Endodermal cell (in vitro differentiated cells): ENCODE results near the gene HAVCR2. TPM values are rescaled to one million over a fixed set of nuclear protein-coding genes. Genes with fewer than 3 reads are reported as not detected.

Source experiments
- DNase-seq: peaks from one replicate; pipeline ENCODE4 v3.0.0-alpha.2; 2017
- H3K27ac ChIP-seq: 2 replicates; pipeline ENCODE4 v1.5.1; 2013; ENCODE audit warnings: mild to moderate bottlenecking, low read depth, low read length, moderate library complexity
- H3K27me3 ChIP-seq: 2 replicates; pipeline ENCODE4 v1.6.1; 2013; ENCODE audit warnings: mild to moderate bottlenecking, low read length, moderate library complexity; ENCODE audit not compliant: insufficient read depth, control insufficient read depth, poor library complexity, severe bottlenecking
- H3K36me3 ChIP-seq: 2 replicates; pipeline ENCODE4 v1.7.0; 2013; ENCODE audit warnings: mild to moderate bottlenecking, low read length, moderate library complexity; ENCODE audit not compliant: control insufficient read depth, insufficient read depth
- H3K4me1 ChIP-seq: one replicate; pipeline ENCODE4 v1.7.0; 2013; ENCODE audit warnings: low read length; ENCODE audit not compliant: control insufficient read depth, insufficient read depth
- H3K4me3 ChIP-seq: 2 replicates; pipeline ENCODE4 v1.5.1; 2013; ENCODE audit warnings: mild to moderate bottlenecking, low read length, moderate library complexity
- H3K9ac ChIP-seq: 2 replicates; pipeline ENCODE4 v1.6.1; 2013; ENCODE audit warnings: mild to moderate bottlenecking, low read length, moderate library complexity; ENCODE audit not compliant: poor library complexity, severe bottlenecking; ENCODE audit errors: extremely low read depth
- H3K9me3 ChIP-seq: 2 replicates; pipeline ENCODE4 v1.6.1; 2013; ENCODE audit warnings: mild to moderate bottlenecking, low read length, moderate library complexity; ENCODE audit not compliant: control insufficient read depth
- H3K27ac Mint-ChIP-seq: 2 replicates; pipeline ENCODE4 v1.8.0; 2020; ENCODE audit warnings: mixed read lengths
- H3K27me3 Mint-ChIP-seq: 2 replicates; pipeline ENCODE4 v1.8.0; 2021; ENCODE audit warnings: mild to moderate bottlenecking, mixed read lengths; ENCODE audit not compliant: insufficient read depth
- H3K36me3 Mint-ChIP-seq: 2 replicates; pipeline ENCODE4 v1.8.0; 2020; ENCODE audit warnings: low read depth, mixed read lengths
- H3K4me1 Mint-ChIP-seq: 2 replicates; pipeline ENCODE4 v1.8.0; 2020; ENCODE audit warnings: mixed read lengths
- H3K4me3 Mint-ChIP-seq: 2 replicates; pipeline ENCODE4 v1.8.0; 2020; ENCODE audit warnings: mild to moderate bottlenecking, moderate library complexity, mixed read lengths
- H3K9me3 Mint-ChIP-seq: 2 replicates; pipeline ENCODE4 v1.8.0; 2020; ENCODE audit warnings: mild to moderate bottlenecking, mixed read lengths
- CTCF ChIP-seq: fragments of 200-600 bp; sonication (generic); conservative IDR thresholded peaks from 2 replicates; pipeline ENCODE4 v1.5.0; 2021; ENCODE audit warnings: antibody characterized with exemption, mild to moderate bottlenecking
- WGBS, 2 experiments: methylation state at CpG; one replicate each; pipeline versions ENCODE4 v1.1.5 to v1.1.7; 2013; ENCODE audit warnings: missing lambda C conversion rate in 2 of 2, mixed read lengths in 1 of 2; ENCODE audit not compliant: insufficient coverage in 1 of 2, insufficient read length in 1 of 2; 5-methylcytosine and 5-hydroxymethylcytosine counted together
- total RNA-seq, 2 donors: library from RNA; stranded (reverse); fragmentation: NEBNext Ultra II Directional in 1 of 2; extraction: Animal tissue kit (Norgen Biotek cat#: 25700) in 1 of 2; gene quantifications; 2 replicates in 1 of 2; 3 replicates in 1 of 2; pipeline ENCODE4 v1.2.1, GENCODE V29; 2021

HAVCR2 gene
- total RNA-seq, 2 donors from 2014 or later, result 0.33 to 0.35 TPM

GRCh38 chr5:157150995-157151394 lies 42.2 kb upstream of the HAVCR2 start:
- H3K4me1 Mint-ChIP-seq, result peaks cover 7% of the 10 kb centered on the region

GRCh38 chr5:157148734-157149615 lies 40.1 kb upstream of the HAVCR2 start:
- Mint-ChIP-seq H3K36me3 (no peaks in the 10 kb centered on the region), H3K27me3 (peaks cover 2% of the 10 kb centered on the region)

More at GRCh38 chr5:157150995-157151394, 42.2 kb upstream of the HAVCR2 start:
- Histone ChIP-seq H3K9ac (no peak overlapping the region), H3K4me1 (no peaks in the 10 kb centered on the region), H3K9me3 (no peaks in the 10 kb centered on the region), H3K4me3 (no peak overlapping the region), H3K27ac (no peak overlapping the region), H3K27me3 (no peaks in the 10 kb centered on the region), H3K36me3 (no peaks in the 10 kb centered on the region)
- Mint-ChIP-seq H3K9me3 (no peaks in the 10 kb centered on the region), H3K27me3 (no peaks in the 10 kb centered on the region), H3K36me3 (no peaks in the 10 kb centered on the region), H3K4me3 (no peak overlapping the region), H3K27ac (no peak overlapping the region)
- DNase-seq, result no peak
- no peak for TF ChIP-seq CTCF
- 75 to 92% methylated on average over 1 to 3 of the region's 3 CpGs for WGBS, 2 experiments

More at GRCh38 chr5:157148734-157149615, 40.1 kb upstream of the HAVCR2 start:
- Histone ChIP-seq H3K27me3 (no peaks in the 10 kb centered on the region), H3K4me3 (no peak overlapping the region), H3K9ac (no peak overlapping the region), H3K9me3 (no peaks in the 10 kb centered on the region), H3K36me3 (no peaks in the 10 kb centered on the region), H3K27ac (no peak overlapping the region), H3K4me1 (no peaks in the 10 kb centered on the region)
- peak; percentile 89 for DNase-seq
- no peaks in the 10 kb centered on the region for H3K9me3 Mint-ChIP-seq
- H3K4me1 Mint-ChIP-seq, result peaks cover 9% of the 10 kb centered on the region
- no peak overlapping the region for H3K4me3 Mint-ChIP-seq
- H3K27ac Mint-ChIP-seq, result no peak overlapping the region
- TF ChIP-seq CTCF, result peak; percentile 92
- WGBS, 2 experiments, result 90 to 92% methylated on average over 10 to 14 of the region's 14 CpGs
